ENCODE data around the gene PHLDA1.
A peak's percentile ranks its signal among the peaks of the same experiment; 100 is the strongest.

The PHLDA1 gene

GRCh38 chr12:76043377-76043776 lies 11.8 kb upstream of the PHLDA1 start:
- H3K4me3 ChIP-seq (ENCODE audit: low read depth, low read length), result no peak overlapping the region
- DNase-seq (ENCODE audit: low read depth, low spot score), result no peak
- POLR2A ChIA-PET, result no interaction called here
- no peak for TF ChIP-seq CTCF (IDR thresholded peaks at IDR 0.05; ENCODE audit: insufficient read depth, low read length, missing control alignments)
- CTCF ChIA-PET, result interaction anchor here (1.3 to 1.6 kb wide), 2 partner anchors 115 to 517 kb away, joined by 3 to 8 read pairs; no protein-coding TSS in a partner anchor

GRCh38 chr12:76042147-76042546 lies 10.6 kb upstream of the PHLDA1 start:
- no peak overlapping the region for H3K4me3 ChIP-seq (ENCODE audit: low read depth, low read length)
- POLR2A ChIA-PET, result no interaction called here
- no peak for DNase-seq (ENCODE audit: low read depth, low spot score)
- CTCF ChIA-PET, result no interaction called here
- no peak for TF ChIP-seq CTCF (IDR thresholded peaks at IDR 0.05; ENCODE audit: insufficient read depth, low read length, missing control alignments)

GRCh38 chr12:76041406-76041805 lies 9.8 kb upstream of the PHLDA1 start:
- no peak for DNase-seq (ENCODE audit: low read depth, low spot score)
- CTCF ChIA-PET, result interaction anchor here (1.3 to 6.6 kb wide), 4 partner anchors 9 to 537 kb away, joined by 3 to 97 read pairs (median 3); no protein-coding TSS in a partner anchor
- POLR2A ChIA-PET, result no interaction called here
- H3K4me3 ChIP-seq (ENCODE audit: low read depth, low read length), result no peak overlapping the region
- no peak for TF ChIP-seq CTCF (IDR thresholded peaks at IDR 0.05; ENCODE audit: insufficient read depth, low read length, missing control alignments)

- no peak for TF ChIP-seq CTCF (IDR thresholded peaks at IDR 0.05; ENCODE audit: insufficient read depth, low read length, missing control alignments)
- H3K4me3 ChIP-seq (ENCODE audit: low read depth, low read length), result no peak overlapping the region
- DNase-seq (ENCODE audit: low read depth, low spot score), result no peak
- POLR2A ChIA-PET, result no interaction called here
- CTCF ChIA-PET, result interaction anchor here (1.0 to 6.6 kb wide), 8 partner anchors 8 to 546 kb away, joined by 3 to 97 read pairs (median 3); no protein-coding TSS in a partner anchor
Measured at GRCh38 chr12:76040461-76040860, 8.9 kb upstream of the PHLDA1 start.

GRCh38 chr12:76038176-76038575 lies 6.6 kb upstream of the PHLDA1 start:
- no peak for DNase-seq (ENCODE audit: low read depth, low spot score)
- ChIA-PET CTCF (interaction anchor here (1.0 to 6.6 kb wide), 9 partner anchors 8 to 511 kb away, joined by 3 to 97 read pairs (median 11); partner anchors contain the start of gene BBS10), POLR2A (no interaction called here)
- H3K4me3 ChIP-seq (ENCODE audit: low read depth, low read length), result no peak overlapping the region
- no peak for TF ChIP-seq CTCF (IDR thresholded peaks at IDR 0.05; ENCODE audit: insufficient read depth, low read length, missing control alignments)

- H3K4me3 ChIP-seq (ENCODE audit: low read depth, low read length), result no peak overlapping the region
- peak; percentile 57 for TF ChIP-seq CTCF (IDR thresholded peaks at IDR 0.05; ENCODE audit: insufficient read depth, low read length, missing control alignments)
- peak; percentile 51 for DNase-seq (ENCODE audit: low read depth, low spot score)
- ChIA-PET CTCF (interaction anchor here (0.7 to 6.6 kb wide), 28 partner anchors 9 to 552 kb away, joined by 3 to 97 read pairs (median 3); partner anchors contain the start of gene BBS10), POLR2A (interaction anchor here (0.7 kb wide), 1 partner anchor 288 kb away, joined by 3 read pairs; no protein-coding TSS in a partner anchor)
Measured at GRCh38 chr12:76037130-76038103, 5.8 kb upstream of the PHLDA1 start.
